ENCODE measurements around the gene PER2.
A peak's percentile ranks its signal among the peaks of the same experiment; 100 is the strongest.

PER2 gene

DNA sequence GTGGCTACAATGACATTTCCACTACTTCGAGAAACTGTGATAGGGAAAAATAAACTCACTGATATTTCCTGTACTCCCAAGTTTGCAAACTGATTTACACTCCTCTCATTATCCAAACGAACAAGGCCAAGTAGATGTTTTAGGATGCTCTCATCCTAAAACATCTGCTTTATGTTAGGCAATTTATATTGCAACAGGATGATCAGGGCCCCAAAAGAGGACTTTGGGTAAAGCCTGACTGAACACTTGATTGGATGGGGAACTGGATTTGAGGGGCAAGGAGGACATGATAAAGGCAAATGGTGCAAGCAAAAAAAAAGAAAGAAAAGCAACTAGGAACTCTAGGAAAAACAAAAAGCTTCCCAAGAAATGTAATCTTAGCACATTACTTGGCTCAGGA lies 46.4 kb downstream of the PER2 start:
- H3K27me3 ChIP-seq (ENCODE audit: control insufficient read depth, low read length): peaks cover 23% of the 10 kb centered on the region
- H3F3A ChIP-seq (ENCODE audit: control insufficient read depth, insufficient read depth): peaks cover 18% of the 10 kb centered on the region
- H3K4me3 ChIP-seq (ENCODE audit: low read length): no peak overlapping the region
- no peak overlapping the region for H3K27ac ChIP-seq (ENCODE audit: low read depth, low read length)
- peaks cover 6% of the 10 kb centered on the region for H3K36me3 ChIP-seq (ENCODE audit: control insufficient read depth, low read length)
- H3K9me2 ChIP-seq (replicated peaks; ENCODE audit: control insufficient read depth, low read length): no peaks in the 10 kb centered on the region
- TF ChIP-seq EZH2phosphoT487 (IDR thresholded peaks at IDR 0.05; ENCODE audit: borderline replicate concordance, low read length): no peak
- TF ChIP-seq, protein P1, sequence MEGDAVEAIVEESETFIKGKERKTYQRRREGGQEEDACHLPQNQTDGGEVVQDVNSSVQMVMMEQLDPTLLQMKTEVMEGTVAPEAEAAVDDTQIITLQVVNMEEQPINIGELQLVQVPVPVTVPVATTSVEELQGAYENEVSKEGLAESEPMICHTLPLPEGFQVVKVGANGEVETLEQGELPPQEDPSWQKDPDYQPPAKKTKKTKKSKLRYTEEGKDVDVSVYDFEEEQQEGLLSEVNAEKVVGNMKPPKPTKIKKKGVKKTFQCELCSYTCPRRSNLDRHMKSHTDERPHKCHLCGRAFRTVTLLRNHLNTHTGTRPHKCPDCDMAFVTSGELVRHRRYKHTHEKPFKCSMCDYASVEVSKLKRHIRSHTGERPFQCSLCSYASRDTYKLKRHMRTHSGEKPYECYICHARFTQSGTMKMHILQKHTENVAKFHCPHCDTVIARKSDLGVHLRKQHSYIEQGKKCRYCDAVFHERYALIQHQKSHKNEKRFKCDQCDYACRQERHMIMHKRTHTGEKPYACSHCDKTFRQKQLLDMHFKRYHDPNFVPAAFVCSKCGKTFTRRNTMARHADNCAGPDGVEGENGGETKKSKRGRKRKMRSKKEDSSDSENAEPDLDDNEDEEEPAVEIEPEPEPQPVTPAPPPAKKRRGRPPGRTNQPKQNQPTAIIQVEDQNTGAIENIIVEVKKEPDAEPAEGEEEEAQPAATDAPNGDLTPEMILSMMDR (IDR thresholded peaks at IDR 0.05; ENCODE audit: low read depth, low read length, poor library complexity, severe bottlenecking): no peak
- H3K4me2 ChIP-seq (ENCODE audit: low read length): no peak overlapping the region
- no peaks in the 10 kb centered on the region for H3K79me2 ChIP-seq (ENCODE audit: control insufficient read depth, low read length)
- peaks cover 12% of the 10 kb centered on the region for H3K4me1 ChIP-seq (ENCODE audit: control insufficient read depth, low read length)
- 0 out of 2 replicates have a peak, but pooled peaks cover 3% of the 10 kb centered on the region for H4K20me1 ChIP-seq (ENCODE audit: control insufficient read depth, insufficient read depth, low read depth, low read length)
- H3K9me3 ChIP-seq (ENCODE audit: control insufficient read depth, insufficient read depth, low read length): no peaks in the 10 kb centered on the region; the same call in 1 of the 2 replicates

DNA sequence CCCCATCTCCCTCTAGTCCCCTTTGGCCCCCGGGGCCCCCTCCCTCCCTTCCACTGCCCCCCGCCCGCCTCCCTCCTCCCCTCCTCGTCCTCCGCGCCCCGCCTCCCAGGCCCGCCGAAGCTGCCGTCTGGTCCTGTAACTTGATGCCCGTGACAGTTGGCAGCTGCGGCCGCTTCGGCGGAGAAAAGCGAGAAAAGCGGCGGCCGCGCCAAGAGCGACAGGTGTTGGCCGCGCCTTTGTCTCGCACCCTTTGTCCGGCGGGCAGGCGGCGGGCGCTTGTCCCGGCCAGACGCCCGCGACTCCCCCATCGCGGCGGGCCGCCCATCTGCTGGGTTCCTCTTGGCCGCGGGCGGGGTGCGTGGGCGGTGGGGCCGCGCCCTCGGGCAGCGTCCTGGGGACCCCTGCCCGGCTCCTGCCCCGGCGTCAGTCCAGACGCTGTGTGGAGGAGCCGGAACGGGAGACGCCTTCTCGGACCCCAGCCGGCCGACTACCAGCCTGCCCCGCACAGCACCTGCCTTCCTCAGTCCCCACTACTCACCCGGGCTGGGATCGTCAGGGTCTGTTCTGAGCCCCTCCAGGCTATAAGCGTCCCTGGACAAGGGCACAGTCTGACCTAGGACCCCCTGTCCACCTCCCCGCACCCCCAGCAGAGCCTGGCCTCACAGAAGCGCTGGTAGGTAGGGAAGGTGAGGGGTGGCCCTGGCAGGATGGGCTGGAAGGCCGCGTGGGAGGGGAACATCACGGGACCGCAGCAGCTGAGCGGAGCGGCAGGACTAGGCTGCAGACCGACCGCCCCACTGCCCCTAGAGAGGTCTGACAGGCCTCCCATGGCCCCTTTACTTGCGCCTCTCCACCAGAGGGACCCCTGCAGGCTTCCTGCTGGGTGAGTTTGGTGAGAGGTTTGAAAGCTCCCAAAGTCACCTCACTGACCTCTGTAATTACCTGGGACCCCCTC lies 47.4 kb downstream of the PER2 start:
- Histone ChIP-seq H3K4me2 (ENCODE audit: low read length) (no peak overlapping the region), H3K9me2 (replicated peaks; ENCODE audit: control insufficient read depth, low read length) (no peaks in the 10 kb centered on the region), H3K27ac (ENCODE audit: low read depth, low read length) (no peak overlapping the region), H3K4me3 (ENCODE audit: low read length) (no peak overlapping the region), H4K20me1 (ENCODE audit: control insufficient read depth, insufficient read depth, low read depth, low read length) (0 out of 2 replicates have a peak, but pooled peaks cover 3% of the 10 kb centered on the region), H3K27me3 (ENCODE audit: control insufficient read depth, low read length) (peaks cover 32% of the 10 kb centered on the region), H3K36me3 (ENCODE audit: control insufficient read depth, low read length) (peaks cover 6% of the 10 kb centered on the region), H3K4me1 (ENCODE audit: control insufficient read depth, low read length) (peaks cover 12% of the 10 kb centered on the region), H3K79me2 (ENCODE audit: control insufficient read depth, low read length) (no peaks in the 10 kb centered on the region), H3K9me3 (ENCODE audit: control insufficient read depth, insufficient read depth, low read length) (no peaks in the 10 kb centered on the region; the same call in 1 of the 2 replicates), H3F3A (ENCODE audit: control insufficient read depth, insufficient read depth) (peaks cover 18% of the 10 kb centered on the region)
- TF ChIP-seq EZH2phosphoT487 (IDR thresholded peaks at IDR 0.05; ENCODE audit: borderline replicate concordance, low read length): no peak
- TF ChIP-seq, protein P1 (IDR thresholded peaks at IDR 0.05; ENCODE audit: low read depth, low read length, poor library complexity, severe bottlenecking): no peak

DNA sequence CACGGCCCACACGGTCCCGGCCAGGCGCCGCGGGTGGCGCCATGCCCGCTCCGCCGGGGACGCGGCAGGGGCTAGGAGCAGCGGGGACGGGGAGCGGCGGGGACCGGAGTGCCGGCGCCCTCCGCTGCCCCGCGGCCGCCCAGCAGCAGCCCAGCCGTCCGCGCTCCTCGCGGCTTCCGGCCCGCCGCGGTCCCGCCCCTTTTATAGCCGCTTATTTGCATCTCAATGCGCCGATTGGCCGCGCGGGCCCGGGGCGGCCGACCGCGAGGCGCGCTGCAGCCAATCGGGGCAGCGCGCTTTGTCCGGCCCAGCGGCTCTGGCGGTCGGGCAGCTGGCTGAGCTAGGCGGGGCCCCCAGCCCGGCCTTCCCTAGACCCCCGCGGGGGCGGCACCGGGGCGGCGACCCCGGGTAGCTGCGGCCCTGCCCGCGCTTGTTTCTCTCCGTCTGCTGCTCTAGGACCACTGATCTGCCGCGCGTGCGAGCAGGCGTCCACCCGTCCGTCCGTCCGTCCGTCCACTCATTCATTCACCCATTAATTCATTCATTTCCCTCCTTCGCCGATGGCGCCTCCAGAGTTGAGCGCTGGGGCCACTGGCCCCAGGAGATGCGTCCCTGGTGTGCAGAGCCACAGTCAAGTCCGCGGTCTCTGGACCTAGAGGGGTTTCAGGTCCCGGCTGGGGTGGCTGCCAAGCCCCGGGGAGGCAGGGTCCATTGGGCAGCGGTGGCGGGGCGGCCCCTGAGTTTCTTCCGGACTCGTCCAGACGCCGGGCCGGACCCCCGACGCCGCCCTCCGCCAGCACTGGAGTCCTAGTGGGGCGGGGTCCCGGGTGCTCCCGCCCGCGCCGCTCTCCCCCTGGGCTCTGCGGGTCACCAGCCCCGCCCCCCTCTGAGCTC lies 48.3 kb downstream of the PER2 start, which contains the start of gene HES6:
HES6 (minus strand) TSS at position 176 of the 894 bp plus-strand sequence; CDS start at position 43, 133 bp downstream.
- Histone ChIP-seq H3F3A (ENCODE audit: control insufficient read depth, insufficient read depth) (peaks cover 18% of the 10 kb centered on the region), H3K9me3 (ENCODE audit: control insufficient read depth, insufficient read depth, low read length) (no peaks in the 10 kb centered on the region; the same call in 1 of the 2 replicates), H3K9me2 (replicated peaks; ENCODE audit: control insufficient read depth, low read length) (no peaks in the 10 kb centered on the region), H3K79me2 (ENCODE audit: control insufficient read depth, low read length) (no peaks in the 10 kb centered on the region), H3K27ac (ENCODE audit: low read depth, low read length) (no peak within 1 kb of the TSS), H3K36me3 (ENCODE audit: control insufficient read depth, low read length) (peaks cover 1% of the 10 kb centered on the region), H3K4me2 (ENCODE audit: low read length) (peak within 1 kb of the TSS; percentile 88), H4K20me1 (ENCODE audit: control insufficient read depth, insufficient read depth, low read depth, low read length) (0 out of 2 replicates have a peak, but pooled peaks cover 3% of the 10 kb centered on the region), H3K4me1 (ENCODE audit: control insufficient read depth, low read length) (peaks cover 12% of the 10 kb centered on the region), H3K27me3 (ENCODE audit: control insufficient read depth, low read length) (peaks cover 42% of the 10 kb centered on the region), H3K4me3 (ENCODE audit: low read length) (peak within 1 kb of the TSS; percentile 83)
- TF ChIP-seq, protein P1 (IDR thresholded peaks at IDR 0.05; ENCODE audit: low read depth, low read length, poor library complexity, severe bottlenecking): no peak
- no peak for TF ChIP-seq EZH2phosphoT487 (IDR thresholded peaks at IDR 0.05; ENCODE audit: borderline replicate concordance, low read length)
